NCI-H524 (cell line): ENCODE data around the gene DUSP15.
A peak's percentile ranks its signal among the peaks of the same experiment; 100 is the strongest.

Experiments used
- DNase-seq, 2 experiments: peaks; one replicate each; lab custom pipeline; 2025; lab: John Stamatoyannopoulos, UW

DUSP15 gene

DNA sequence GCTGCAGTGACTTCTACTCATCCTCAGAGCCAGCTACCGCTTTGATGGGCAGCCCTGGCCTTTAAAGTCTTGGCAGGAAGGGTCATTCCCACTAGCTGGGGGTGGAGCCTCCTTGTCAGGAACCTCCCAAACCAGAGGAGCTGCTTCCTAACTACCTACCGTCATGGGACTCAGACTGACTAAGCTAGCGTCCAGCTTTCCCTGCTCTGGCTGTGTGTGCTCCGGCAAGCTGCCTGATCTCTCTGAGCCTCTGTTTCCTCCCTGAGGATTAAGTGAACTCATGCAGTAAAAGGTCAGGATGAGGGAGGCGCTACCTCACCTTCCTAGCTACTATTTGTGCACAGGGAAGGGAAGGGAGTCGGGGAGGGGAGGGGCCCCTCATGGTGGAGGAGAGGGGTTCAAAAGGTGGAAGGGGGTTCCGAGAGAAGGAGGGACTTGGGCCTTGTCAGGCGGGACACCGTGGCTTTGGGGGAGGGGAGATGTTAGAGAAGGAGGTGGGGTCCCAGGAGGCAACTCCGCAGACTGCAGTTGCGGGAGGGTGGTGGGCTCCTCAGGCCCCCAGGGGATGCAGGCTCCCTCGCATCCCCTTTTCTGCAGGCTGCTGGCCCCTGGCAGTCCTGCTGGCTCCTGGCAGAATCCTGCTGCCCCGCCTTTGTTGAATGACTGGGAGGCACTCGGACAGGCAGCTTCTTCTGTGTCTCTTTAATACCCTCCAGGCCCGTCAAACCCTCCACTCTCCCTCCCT is 9.8 kb downstream of the DUSP15 start:
- peak in 1 of 2 experiments; percentile 28 for DNase-seq

DNA sequence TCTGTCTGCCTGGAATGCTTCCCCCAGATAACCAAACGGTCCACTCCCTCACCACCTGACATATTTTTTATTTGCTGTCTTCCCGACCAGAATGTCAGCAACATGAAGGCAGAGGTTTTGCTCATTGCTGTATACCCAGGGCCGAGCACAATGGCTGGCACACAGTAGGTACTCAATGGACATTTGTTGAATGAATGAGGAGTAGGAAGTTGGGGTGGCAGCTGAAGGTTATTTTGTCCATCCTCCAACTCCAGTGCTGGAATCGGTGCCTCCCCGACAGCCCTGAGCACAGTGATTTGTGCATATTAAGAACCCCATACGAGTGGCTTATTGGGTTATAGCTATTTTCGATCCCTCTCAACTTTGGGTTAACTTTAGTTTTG is 10.3 kb downstream of the DUSP15 start:
- DNase-seq, result no peak

DNA sequence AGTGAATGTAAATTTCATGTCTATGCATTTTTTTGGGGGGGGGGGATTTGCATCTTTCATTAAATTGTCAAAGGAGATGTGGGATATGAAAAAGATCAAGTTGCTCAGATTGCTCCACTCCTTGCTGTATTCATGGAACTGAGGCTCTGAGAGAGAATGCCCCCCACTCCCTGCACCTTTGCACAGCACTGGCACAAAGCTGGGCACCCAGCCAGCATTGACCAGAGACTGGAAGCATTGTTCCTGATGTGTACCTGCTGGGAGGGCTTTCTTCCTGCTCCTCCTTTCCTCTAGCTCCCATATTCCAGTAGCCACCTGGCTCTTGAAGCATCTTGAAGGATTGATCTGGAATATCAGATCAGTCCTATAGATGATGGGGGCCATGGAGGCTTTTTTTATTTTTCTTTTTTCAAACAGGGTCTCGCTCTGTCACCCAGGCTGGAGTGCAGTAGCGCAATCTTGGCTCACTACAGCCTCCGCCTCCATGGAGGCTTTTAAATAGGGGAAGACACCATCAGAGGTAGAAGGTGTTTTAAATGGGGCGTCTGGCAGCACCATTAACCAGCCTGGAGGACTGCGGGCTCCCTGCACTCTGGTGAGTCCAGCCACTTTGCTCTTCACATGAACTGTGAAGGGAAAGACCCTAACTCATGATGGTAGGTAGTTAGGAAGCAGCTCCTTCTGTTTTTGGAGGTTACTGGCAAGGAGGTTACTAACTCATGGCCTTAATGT is 10.9 kb downstream of the DUSP15 start:
- no peak for DNase-seq

DNA sequence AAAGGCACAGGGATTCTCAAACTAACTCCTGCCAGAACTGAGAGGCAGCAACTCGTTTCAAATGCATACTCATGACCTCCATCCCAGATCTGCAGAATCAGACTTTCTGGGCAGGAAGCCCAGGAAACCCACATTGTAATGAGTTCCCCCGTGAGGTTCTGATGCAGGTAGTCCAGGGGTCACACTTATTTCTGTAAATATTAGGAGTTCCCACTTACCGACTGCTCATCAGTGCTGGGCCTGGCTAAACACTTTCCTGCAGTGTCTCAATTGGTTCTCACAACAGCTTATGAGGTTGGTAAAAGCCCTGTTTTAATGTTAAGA is 11.6 kb downstream of the DUSP15 start:
- DNase-seq, result no peak

GRCh38 chr20:31857861-31858759 is 12.2 kb downstream of the DUSP15 start:
- no peak for DNase-seq

DNA sequence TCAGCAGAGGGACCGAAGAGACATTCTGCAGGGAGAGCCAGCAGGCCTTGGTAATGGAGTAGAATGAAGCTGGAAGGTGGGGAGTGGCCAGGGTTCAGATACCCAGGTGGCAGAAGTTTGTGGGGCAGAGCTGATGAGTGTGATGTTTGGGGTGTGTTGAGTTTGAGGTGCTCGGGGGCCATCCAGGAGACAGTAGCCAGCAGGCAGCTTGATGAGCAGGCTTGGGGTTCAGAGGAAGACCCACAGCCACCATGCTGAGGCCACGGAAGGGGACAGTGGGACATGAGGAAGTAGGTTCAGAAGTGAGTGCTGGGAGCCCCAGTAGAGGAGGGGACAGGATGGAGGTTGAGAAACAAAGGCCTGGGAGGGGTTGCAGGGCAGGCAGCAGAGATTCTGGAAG is 13.8 kb downstream of the DUSP15 start:
- no peak for DNase-seq

- no peak for DNase-seq
These were observed 16.8 kb downstream of the DUSP15 start for GRCh38 chr20:31853481-31853880.

DNA sequence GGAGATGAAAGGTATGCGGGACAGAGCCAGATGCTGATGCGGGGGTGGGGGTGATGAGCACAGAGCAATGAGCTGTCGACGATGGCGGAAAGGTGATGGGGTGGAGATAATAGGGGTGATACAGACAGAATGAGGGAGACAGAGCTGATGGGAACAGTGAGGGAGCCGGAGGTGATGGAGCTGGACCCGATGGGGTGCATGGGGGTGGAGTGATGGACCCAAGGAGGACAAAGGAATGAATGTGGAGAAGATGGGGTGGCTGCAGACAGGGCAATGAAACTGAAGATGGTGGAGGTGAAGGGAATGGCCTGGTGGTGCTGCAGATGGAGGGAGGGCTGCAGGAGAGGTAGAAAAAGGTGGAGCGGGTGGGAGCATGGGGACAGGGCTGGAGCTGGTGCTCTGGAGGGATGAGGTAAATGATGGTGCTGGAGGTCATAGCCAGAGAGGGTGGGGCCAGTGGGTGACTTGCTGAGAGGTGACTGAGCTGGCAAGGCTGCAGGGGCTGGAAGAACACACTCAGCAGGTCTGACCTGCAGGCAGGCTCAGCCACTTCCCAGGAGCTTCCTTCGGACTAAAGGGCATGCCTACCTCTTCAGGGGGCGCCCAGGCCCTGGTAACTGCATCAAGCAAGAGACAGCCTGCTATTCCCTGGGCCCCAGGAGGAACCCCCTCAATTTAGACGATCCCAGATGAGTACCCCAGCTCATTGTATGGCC is 18.9 kb downstream of the DUSP15 start:
- DNase-seq, result no peak

- DNase-seq, result peak in 1 of 2 experiments; percentile 27
These were observed 20.9 kb downstream of the DUSP15 start for GRCh38 chr20:31849306-31849930.

- no peak for DNase-seq
These were observed 22.0 kb downstream of the DUSP15 start for GRCh38 chr20:31848088-31848999.

DNA sequence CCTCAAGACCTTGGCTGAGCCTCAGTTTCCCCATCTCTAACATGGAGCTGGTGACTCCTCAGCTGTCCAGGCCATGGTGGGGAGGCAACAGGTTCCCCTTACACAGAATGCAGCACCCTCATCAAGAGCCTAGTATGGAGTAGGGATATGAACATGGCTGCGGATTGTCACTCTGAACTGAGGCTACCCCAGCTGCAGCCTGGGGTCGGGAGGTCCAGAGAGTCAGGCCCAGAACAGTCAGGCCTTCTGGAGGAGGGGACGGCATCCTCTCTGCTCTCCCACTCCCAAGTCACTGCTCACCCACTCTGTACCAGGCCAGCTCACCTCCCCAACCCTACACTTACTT is 23.6 kb downstream of the DUSP15 start:
- no peak for DNase-seq

GRCh38 chr20:31845300-31845863 is 24.9 kb downstream of the DUSP15 start, which contains the start of gene FOXS1:
TSS of gene FOXS1 (minus strand) at chr20:31845604. CDS start at chr20:31845542, 62 bp downstream.
- DNase-seq, result no peak

- DNase-seq, result no peak
These were observed 25.5 kb downstream of the DUSP15 start for GRCh38 chr20:31844737-31845299.

DNA sequence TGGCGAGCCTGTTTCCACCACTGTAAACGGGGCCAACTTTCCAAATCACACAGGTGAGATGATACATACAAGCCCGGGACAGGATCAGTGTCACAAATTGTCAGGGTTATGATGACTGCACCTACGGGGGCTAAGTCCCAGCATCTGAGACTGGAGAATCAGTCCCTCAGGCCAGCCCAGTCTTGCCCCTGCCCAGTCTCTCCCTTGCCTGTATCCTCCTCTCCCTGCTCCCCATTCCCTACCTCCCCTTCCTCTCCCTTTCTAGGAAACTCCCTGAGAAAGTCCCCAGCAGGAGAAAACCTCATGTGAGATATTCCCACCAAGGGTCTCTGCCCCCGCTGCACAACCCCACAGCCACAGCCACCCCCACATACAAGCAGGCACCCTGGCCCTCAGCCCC is 26.4 kb downstream of the DUSP15 start:
- no peak for DNase-seq

- DNase-seq, result no peak
These were observed 27.0 kb downstream of the DUSP15 start for GRCh38 chr20:31843288-31843687.

GRCh38 chr20:31842471-31843157 is 27.7 kb downstream of the DUSP15 start:
- DNase-seq, result no peak

- DNase-seq, result no peak
These were observed 28.4 kb downstream of the DUSP15 start for GRCh38 chr20:31841928-31842327.

- no peak for DNase-seq
These were observed 29.2 kb downstream of the DUSP15 start for GRCh38 chr20:31840906-31841816.
